H1 (cell line): ENCODE data around the gene ADK. TPM values are rescaled to one million over a fixed set of nuclear protein-coding genes. Genes with fewer than 3 reads are reported as not detected.

Experiments
- CTCF ChIA-PET: fragments of 300-600 bp; sonication (Branson Sonifier 250); formaldehyde crosslinking; loops from one replicate; lab custom pipeline; 2021; ENCODE audit not compliant: partially characterized antibody; lab: Charles Lee
- POLR2A ChIA-PET: fragments of 300-600 bp; sonication (Branson Sonifier 250); formaldehyde crosslinking; loops from one replicate; lab custom pipeline; 2021; ENCODE audit warnings: inconsistent platforms; ENCODE audit not compliant: partially characterized antibody; lab: Charles Lee
- DNase-seq, 2 experiments: peaks; one replicate each; pipeline versions ENCODE4 v3.0.0 to v3.0.0-alpha.2; 2010 to 2022; ENCODE audit warnings: low spot score in 2 of 2, low read depth in 1 of 2, mixed read lengths in 1 of 2
- FAIRE-seq: peaks from 2 replicates; lab custom pipeline; 2011; peaks lifted over from hg19 to GRCh38; lab: Jason Lieb, UNC
- H2AFZ ChIP-seq: 2 replicates; pipeline ENCODE4 v1.8.1; 2012; ENCODE audit warnings: low read length, inconsistent platforms
- H2AK5ac ChIP-seq: 2 replicates; pipeline ENCODE4 v1.6.1; 2013; ENCODE audit warnings: low read depth, low read length
- H2BK120ac ChIP-seq: replicated peaks from 2 replicates; pipeline ENCODE3; 2013; ENCODE audit warnings: low read depth, low read length, inconsistent platforms
- H2BK12ac ChIP-seq: 2 replicates; pipeline ENCODE4 v1.6.1; 2013; ENCODE audit warnings: low read depth, low read length
- H2BK15ac ChIP-seq: 2 replicates; pipeline ENCODE4 v1.6.1; 2013; ENCODE audit warnings: low read length
- H2BK20ac ChIP-seq: 2 replicates; pipeline ENCODE4 v1.6.1; 2013; ENCODE audit warnings: low read length
- H2BK5ac ChIP-seq: 2 replicates; pipeline ENCODE4 v1.6.1; 2013; ENCODE audit warnings: low read depth, low read length
- H3K14ac ChIP-seq: 2 replicates; pipeline ENCODE4 v1.6.1; 2013; ENCODE audit warnings: inconsistent platforms; ENCODE audit not compliant: insufficient read length
- H3K18ac ChIP-seq: 2 replicates; pipeline ENCODE4 v1.6.1; 2013; ENCODE audit warnings: low read length; ENCODE audit errors: extremely low read depth
- H3K23ac ChIP-seq: 2 replicates; pipeline ENCODE4 v1.6.1; 2013; ENCODE audit warnings: inconsistent platforms; ENCODE audit not compliant: insufficient read length
- H3K23me2 ChIP-seq: 2 replicates; pipeline ENCODE4 v1.6.1; 2013; ENCODE audit warnings: low read depth, low read length
- H3K27ac ChIP-seq: 2 replicates; pipeline ENCODE4 v1.6.1; 2011; ENCODE audit warnings: low read depth, low read length, inconsistent platforms
- H3K27me3 ChIP-seq, 4 experiments: replicated peaks in 1 of 4; 1 replicate in 1 of 4; 2 replicates in 3 of 4; pipeline versions ENCODE4 v1.6.1 to v1.8.1; 2011 to 2013; ENCODE audit warnings: low read length in 3 of 4, mild to moderate bottlenecking in 3 of 4, inconsistent platforms in 2 of 4, mixed read lengths in 2 of 4, moderate library complexity in 1 of 4; ENCODE audit not compliant: control insufficient read depth in 3 of 4, insufficient read depth in 3 of 4; ENCODE audit errors: extremely low read depth in 1 of 4
- H3K36me3 ChIP-seq, 4 experiments: 2 replicates each; pipeline versions ENCODE4 v1.6.1 to v1.8.1; 2011 to 2013; ENCODE audit warnings: mild to moderate bottlenecking in 4 of 4, low read length in 3 of 4, moderate library complexity in 2 of 4, control low read depth in 1 of 4, inconsistent platforms in 1 of 4; ENCODE audit not compliant: insufficient read depth in 4 of 4, control insufficient read depth in 2 of 4
- H3K4ac ChIP-seq: replicated peaks from 2 replicates; pipeline ENCODE3; 2013; ENCODE audit warnings: low read length, low read depth, mixed read lengths, inconsistent platforms; ENCODE audit not compliant: insufficient read length
- H3K4me1 ChIP-seq, 4 experiments: replicated peaks in 1 of 4; 1 replicate in 1 of 4; 2 replicates in 3 of 4; pipeline versions ENCODE4 v1.6.1 to v1.8.1; 2011 to 2013; ENCODE audit warnings: low read length in 3 of 4, inconsistent platforms in 2 of 4, mixed read lengths in 1 of 4; ENCODE audit not compliant: insufficient read depth in 4 of 4, control insufficient read depth in 3 of 4
- H3K4me2 ChIP-seq, 2 experiments: 2 replicates each; pipeline versions ENCODE4 v1.6.1 to v1.8.1; 2011 to 2013; ENCODE audit warnings: low read depth in 2 of 2, low read length in 2 of 2, control low read depth in 1 of 2, inconsistent platforms in 1 of 2, mild to moderate bottlenecking in 1 of 2; ENCODE audit not compliant: insufficient read depth in 1 of 2
- H3K4me3 ChIP-seq, 4 experiments: fragments of 200-600, 300-600 bp in 1 of 4; sonication (generic), shearing (Covaris generic), sonication (Bioruptor Twin) in 1 of 4; 2 replicates each; pipeline versions ENCODE4 v1.5.1 to v1.8.1; 2011 to 2016; ENCODE audit warnings: low read length in 4 of 4, low read depth in 3 of 4, control low read depth in 2 of 4, inconsistent platforms in 2 of 4, mild to moderate bottlenecking in 2 of 4, mixed read lengths in 1 of 4, moderate library complexity in 1 of 4; ENCODE audit not compliant: insufficient read depth in 2 of 4; ENCODE audit errors: extremely low read depth in 1 of 4
- H3K56ac ChIP-seq: replicated peaks from 2 replicates; pipeline ENCODE3; 2013; ENCODE audit warnings: low read depth, mild to moderate bottlenecking, mixed read lengths, low read length, inconsistent platforms; ENCODE audit not compliant: insufficient read length
- H3K79me1 ChIP-seq: 2 replicates; pipeline ENCODE4 v1.6.1; 2013; ENCODE audit warnings: low read depth, low read length, control low read depth
- H3K79me2 ChIP-seq, 2 experiments: 2 replicates each; pipeline versions ENCODE4 v1.6.1 to v1.8.1; 2012 to 2013; ENCODE audit warnings: low read length in 2 of 2, mild to moderate bottlenecking in 2 of 2, inconsistent platforms in 1 of 2; ENCODE audit not compliant: insufficient read depth in 2 of 2, control insufficient read depth in 1 of 2
- H3K9ac ChIP-seq, 4 experiments: replicated peaks in 1 of 4; 1 replicate in 1 of 4; 2 replicates in 3 of 4; pipeline versions ENCODE4 v1.6.1 to v1.8.1; 2011 to 2013; ENCODE audit warnings: low read depth in 3 of 4, low read length in 3 of 4, control low read depth in 2 of 4, mild to moderate bottlenecking in 2 of 4, moderate library complexity in 2 of 4, inconsistent platforms in 1 of 4; ENCODE audit errors: extremely low read depth in 1 of 4
- H3K9me3 ChIP-seq, 2 experiments: 2 replicates each; pipeline versions ENCODE4 v1.6.1 to v1.8.1; 2012 to 2013; ENCODE audit warnings: mild to moderate bottlenecking in 2 of 2, moderate library complexity in 2 of 2, control low read depth in 1 of 2, inconsistent platforms in 1 of 2, low read depth in 1 of 2, low read length in 1 of 2, mixed read lengths in 1 of 2; ENCODE audit not compliant: insufficient read depth in 2 of 2
- H4K20me1 ChIP-seq, 2 experiments: replicated peaks in 1 of 2; 2 replicates each; pipeline versions ENCODE3 to v1.8.1; 2011 to 2013; ENCODE audit warnings: inconsistent platforms in 2 of 2, low read length in 2 of 2, mild to moderate bottlenecking in 1 of 2; ENCODE audit not compliant: insufficient read depth in 2 of 2, control insufficient read depth in 1 of 2
- H4K5ac ChIP-seq: 2 replicates; pipeline ENCODE4 v1.6.1; 2013; ENCODE audit warnings: low read length, low read depth, mixed read lengths, inconsistent platforms; ENCODE audit not compliant: insufficient read length
- H4K8ac ChIP-seq: 2 replicates; pipeline ENCODE4 v1.8.0; 2013; ENCODE audit warnings: mild to moderate bottlenecking, moderate library complexity, low read length, inconsistent platforms; ENCODE audit not compliant: insufficient read depth; ENCODE audit errors: extremely low read depth
- H4K91ac ChIP-seq: replicated peaks from 2 replicates; pipeline ENCODE3; 2013; ENCODE audit warnings: low read length, mixed read lengths, inconsistent platforms; ENCODE audit not compliant: insufficient read length
- ASH2L ChIP-seq: fragments of 200-600, 300-600 bp; sonication (generic); IDR thresholded peaks from one replicate; pipeline ENCODE4 v1.7.1; 2017; ENCODE audit warnings: low read length
- BRCA1 ChIP-seq: IDR thresholded peaks from 2 replicates; pipeline ENCODE4 v1.6.1; 2012; ENCODE audit warnings: low read depth, low read length, improper control_type of control experiment
- CTBP2 ChIP-seq: IDR thresholded peaks from 2 replicates; pipeline ENCODE4 v1.7.0; 2011; ENCODE audit warnings: borderline replicate concordance, mild to moderate bottlenecking, moderate library complexity, mixed read lengths, low read length; ENCODE audit not compliant: insufficient read depth, insufficient read length
- CTCF ChIP-seq, 3 experiments: IDR thresholded peaks; 1 replicate in 2 of 3; 2 replicates in 1 of 3; pipeline versions ENCODE4 v1.5.1 to v1.6.1; 2011; ENCODE audit warnings: low read length in 3 of 3, mild to moderate bottlenecking in 3 of 3, inconsistent platforms in 2 of 3, low read depth in 1 of 3, moderate library complexity in 1 of 3; ENCODE audit not compliant: insufficient read depth in 1 of 3; ENCODE audit errors: control extremely low read depth in 1 of 3
- HDAC2 ChIP-seq, 2 experiments: fragments of 300-600 bp in 1 of 2; sonication (generic) in 1 of 2; IDR thresholded peaks; 2 replicates each; pipeline ENCODE4 v1.6.1; 2011 to 2012; ENCODE audit warnings: low read depth in 2 of 2, low read length in 2 of 2, mild to moderate bottlenecking in 2 of 2, moderate library complexity in 2 of 2, borderline replicate concordance in 1 of 2, inconsistent platforms in 1 of 2
- JUN ChIP-seq: IDR thresholded peaks from 2 replicates; pipeline ENCODE4 v1.6.1; 2011; ENCODE audit warnings: low read depth, mild to moderate bottlenecking, improper control_type of control experiment, low read length
- KDM1A ChIP-seq: fragments of 200-600, 300-600 bp; sonication (generic); IDR thresholded peaks from 2 replicates; pipeline ENCODE4 v1.7.1; 2016; ENCODE audit warnings: mild to moderate bottlenecking, low read length, borderline replicate concordance
- KDM5A ChIP-seq: fragments of 200-600 bp; IDR thresholded peaks from 2 replicates; pipeline ENCODE4 v1.7.1; 2012; ENCODE audit warnings: mild to moderate bottlenecking, low read length, inconsistent platforms, mixed read lengths
- NANOG ChIP-seq: IDR thresholded peaks from 2 replicates; pipeline ENCODE4 v1.6.1; 2011; ENCODE audit warnings: low read length, low read depth, mild to moderate bottlenecking, inconsistent platforms; ENCODE audit not compliant: insufficient read depth, poor library complexity, severe bottlenecking
- NRF1 ChIP-seq: IDR thresholded peaks from 2 replicates; pipeline ENCODE4 v1.6.1; 2011; ENCODE audit warnings: mild to moderate bottlenecking, low read depth, low read length, improper control_type of control experiment
- SIX5 ChIP-seq: IDR thresholded peaks from 2 replicates; pipeline ENCODE4 v1.6.1; 2011; ENCODE audit warnings: mild to moderate bottlenecking, low read depth, low read length
- TCF12 ChIP-seq: IDR thresholded peaks from 2 replicates; pipeline ENCODE4 v1.6.1; 2011; ENCODE audit warnings: low read depth, mild to moderate bottlenecking, low read length
- WGBS, 2 experiments: shearing (Covaris generic) in 1 of 2; methylation state at CpG; one replicate each; pipeline versions ENCODE4 v1.1.6 to v1.1.7; 2013 to 2015; ENCODE audit warnings: low lambda C conversion rate in 2 of 2, mixed read lengths in 2 of 2, inconsistent platforms in 1 of 2, low coverage in 1 of 2, missing lambda C conversion rate in 1 of 2; ENCODE audit not compliant: insufficient replicate concordance in 2 of 2, insufficient coverage in 1 of 2, insufficient read length in 1 of 2; ENCODE audit errors: extremely low coverage in 1 of 2, missing lambda C conversion rate in 1 of 2; 5-methylcytosine and 5-hydroxymethylcytosine counted together
- polyA plus RNA-seq, 7 experiments: library from polyadenylated mRNA; depleted of rRNA in 3 of 7; stranded (reverse) in 5 of 7; unstranded in 2 of 7; fragments of >200 nt in 5 of 7; fragments of 200-250 nt in 2 of 7; gene quantifications; 1 replicate in 5 of 7; 2 replicates in 1 of 7; 4 replicates in 1 of 7; pipeline versions ENCODE4 v1.2.1 to v1.2.3, GENCODE V29; 2011 to 2013; ENCODE audit warnings: missing spikeins in 2 of 7, mixed read lengths in 2 of 7
- total RNA-seq: library from RNA; stranded (reverse); fragmentation: NEBNext Ultra II Directional; extraction: Animal tissue kit (Norgen Biotek cat#: 25700); gene quantifications from 2 replicates; pipeline ENCODE4 v1.2.1, GENCODE V29; 2021

The ADK gene
- total and polyA plus RNA-seq, 2 of the 8 experiments (the other 6 are each of a cell fraction or from before 2014, with no cell fraction given) = 12.3 to 42.4 TPM

- Histone ChIP-seq H3K14ac (no peak overlapping the region), H3K79me1 (no peaks in the 10 kb centered on the region), H4K20me1 (no peaks in the 10 kb centered on the region), H2BK5ac (no peak overlapping the region), H3K23me2 (no peaks in the 10 kb centered on the region), H3K4me1 (no peaks in the 10 kb centered on the region), H3K36me3 (no peaks in the 10 kb centered on the region; a peak in 2 of 8 replicates), H3K23ac (no peak overlapping the region), H3K56ac (no peak overlapping the region), H4K91ac (no peak overlapping the region), H3K4ac (no peak overlapping the region), H2BK12ac (no peak overlapping the region), H3K4me2 (no peak overlapping the region), H2BK15ac (no peak overlapping the region), H3K27me3 (no peaks in the 10 kb centered on the region), H3K18ac (no peak overlapping the region), H3K4me3 (no peak overlapping the region), H3K9me3 (no peaks in the 10 kb centered on the region), H4K8ac (no peak overlapping the region), H3K9ac (no peak overlapping the region), H2BK20ac (no peak overlapping the region), H2AFZ (no peak overlapping the region), H2BK120ac (no peak overlapping the region), H2AK5ac (no peak overlapping the region), H3K27ac (no peak overlapping the region), H4K5ac (no peak overlapping the region), H3K79me2 (no peaks in the 10 kb centered on the region)
- WGBS, 2 experiments = 84% methylated on average over 3 of the region's 3 CpGs; no CpG with 5 or more reads in 1 of the 2 experiments
- POLR2A ChIA-PET = no interaction called here
- CTCF ChIA-PET = interaction anchor here (0.7 to 1.4 kb wide), 2 partner anchors 9 to 349 kb away, joined by 3 to 4 read pairs; no protein-coding TSS in a partner anchor
- no peak for DNase-seq
- no peak for FAIRE-seq
- TF ChIP-seq TCF12 = no peak
- TF ChIP-seq ASH2L = no peak
- TF ChIP-seq CTBP2 = no peak
- no peak for TF ChIP-seq SIX5
- TF ChIP-seq JUN = no peak
- no peak for TF ChIP-seq NRF1
- TF ChIP-seq CTCF (IDR thresholded peaks at IDR 0.05; ENCODE audit: control extremely low read depth in 1 of 3, insufficient read depth in 1 of 3, low read depth in 1 of 3, low read length in 3 of 3) = no peak
- TF ChIP-seq KDM5A = no peak
- no peak for TF ChIP-seq NANOG
- no peak for TF ChIP-seq HDAC2 (IDR thresholded peaks at IDR 0.05; ENCODE audit: borderline replicate concordance in 1 of 2, low read depth in 2 of 2, low read length in 2 of 2)
- no peak for TF ChIP-seq KDM1A
- no peak for TF ChIP-seq BRCA1
Measured at GRCh38 chr10:74671716-74672115, 520.7 kb downstream of the ADK start.
